HG02885 (cell line): ENCODE results near the gene EXOC4.

Experiments
- ATAC-seq: cut with Tn5 transposase; IDR thresholded peaks from one replicate; pipeline ENCODE4 v1.9.1; 2021; ENCODE audit warnings: mild to moderate bottlenecking; ENCODE audit not compliant: unreplicated experiment, poor library complexity

The EXOC4 gene

DNA sequence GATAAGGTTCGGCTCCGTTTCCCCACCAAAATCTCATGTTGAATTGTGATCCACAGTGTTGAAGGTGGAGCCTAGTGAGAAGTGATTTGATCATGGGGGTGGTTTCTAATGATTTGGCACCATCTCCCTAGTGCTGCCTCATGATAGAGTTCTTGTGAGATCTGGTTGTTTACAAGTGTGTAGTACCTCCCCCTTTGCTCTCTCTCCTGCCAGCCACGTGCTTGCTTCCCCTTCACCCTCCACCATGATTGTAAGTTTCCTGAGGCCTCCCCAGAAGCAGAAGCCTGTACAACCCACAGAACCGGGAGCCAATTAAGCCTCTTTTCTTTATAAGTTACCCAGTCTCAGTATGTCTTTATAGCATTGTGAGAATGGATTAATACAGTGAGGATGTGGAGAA lies 862.1 kb downstream of the EXOC4 start:
- no peak for ATAC-seq
